ENCODE measurements around the gene AKAP13.

AKAP13 gene

GRCh38 chr15:85496551-85497171 is 116.3 kb downstream of the AKAP13 start:
- Histone ChIP-seq H2AFZ (ENCODE audit: low read depth, low read length) (no peak overlapping the region), H3K79me2 (ENCODE audit: low read length) (peaks cover 14% of the 10 kb centered on the region), H3K4me2 (ENCODE audit: low read length) (no peak overlapping the region), H3K27me3 (ENCODE audit: low read depth, low read length) (peaks cover 18% of the 10 kb centered on the region), H3K9me3 (ENCODE audit: insufficient read depth, low read length) (no peaks in the 10 kb centered on the region), H4K20me1 (ENCODE audit: insufficient read depth, low read length) (peaks cover 83% of the 10 kb centered on the region), H3K36me3 (replicated peaks; ENCODE audit: low read depth, low read length) (no peaks in the 10 kb centered on the region), H3K27ac (ENCODE audit: low read length) (no peak overlapping the region), H3K4me1 (ENCODE audit: low read length) (peaks cover 38% of the 10 kb centered on the region), H3K9ac (ENCODE audit: low read length) (no peak overlapping the region), H3K4me3 (ENCODE audit: low read length) (no peak overlapping the region)
- TF ChIP-seq CTCF (IDR thresholded peaks at IDR 0.05; ENCODE audit: low read depth, low read length) (no peak), EZH2phosphoT487 (IDR thresholded peaks at IDR 0.05; ENCODE audit: low read depth) (no peak)

- Histone ChIP-seq H3K4me3 (ENCODE audit: low read length) (no peak overlapping the region), H2AFZ (ENCODE audit: low read depth, low read length) (no peak overlapping the region), H3K9me3 (ENCODE audit: insufficient read depth, low read length) (no peaks in the 10 kb centered on the region), H3K27ac (ENCODE audit: low read length) (no peak overlapping the region), H3K36me3 (replicated peaks; ENCODE audit: low read depth, low read length) (no peaks in the 10 kb centered on the region), H3K4me1 (ENCODE audit: low read length) (peaks cover 37% of the 10 kb centered on the region), H3K4me2 (ENCODE audit: low read length) (no peak overlapping the region), H4K20me1 (ENCODE audit: insufficient read depth, low read length) (peaks cover 88% of the 10 kb centered on the region), H3K27me3 (ENCODE audit: low read depth, low read length) (peaks cover 18% of the 10 kb centered on the region), H3K9ac (ENCODE audit: low read length) (no peak overlapping the region), H3K79me2 (ENCODE audit: low read length) (peaks cover 14% of the 10 kb centered on the region)
- TF ChIP-seq CTCF (IDR thresholded peaks at IDR 0.05; ENCODE audit: low read depth, low read length) (no peak), EZH2phosphoT487 (IDR thresholded peaks at IDR 0.05; ENCODE audit: low read depth) (no peak)
These were observed 116.8 kb downstream of the AKAP13 start for GRCh38 chr15:85497172-85497569.

- Histone ChIP-seq H3K36me3 (replicated peaks; ENCODE audit: low read depth, low read length) (no peaks in the 10 kb centered on the region), H3K79me2 (ENCODE audit: low read length) (peaks cover 14% of the 10 kb centered on the region)
These were observed 118.1 kb downstream of the AKAP13 start for GRCh38 chr15:85498471-85498870.

More at GRCh38 chr15:85498471-85498870, 118.1 kb downstream of the AKAP13 start:
- peaks cover 37% of the 10 kb centered on the region for H3K4me1 ChIP-seq (ENCODE audit: low read length)
- no peak overlapping the region for H3K4me2 ChIP-seq (ENCODE audit: low read length)
- H2AFZ ChIP-seq (ENCODE audit: low read depth, low read length) = no peak overlapping the region
- H3K9me3 ChIP-seq (ENCODE audit: insufficient read depth, low read length) = no peaks in the 10 kb centered on the region
- no peak overlapping the region for H3K4me3 ChIP-seq (ENCODE audit: low read length)
- no peak overlapping the region for H3K9ac ChIP-seq (ENCODE audit: low read length)
- TF ChIP-seq EZH2phosphoT487 (IDR thresholded peaks at IDR 0.05; ENCODE audit: low read depth) (no peak), CTCF (IDR thresholded peaks at IDR 0.05; ENCODE audit: low read depth, low read length) (no peak)
- H3K27me3 ChIP-seq (ENCODE audit: low read depth, low read length) = peaks cover 18% of the 10 kb centered on the region
- no peak overlapping the region for H3K27ac ChIP-seq (ENCODE audit: low read length)
- H4K20me1 ChIP-seq (ENCODE audit: insufficient read depth, low read length) = peaks cover 96% of the 10 kb centered on the region

Data from OCI-LY3 (cell line).